GM12801 (cell line): ENCODE measurements around the gene GJC1.

Source experiments
- CTCF ChIP-seq: IDR thresholded peaks from one replicate; pipeline ENCODE4 v1.5.1; 2011; ENCODE audit warnings: control low read depth; ENCODE audit not compliant: insufficient read length; ENCODE audit errors: extremely low read depth

Gene GJC1

GRCh38 chr17:44795928-44796327, 34.2 kb downstream of the GJC1 start:
- TF ChIP-seq CTCF, result no peak

DNA sequence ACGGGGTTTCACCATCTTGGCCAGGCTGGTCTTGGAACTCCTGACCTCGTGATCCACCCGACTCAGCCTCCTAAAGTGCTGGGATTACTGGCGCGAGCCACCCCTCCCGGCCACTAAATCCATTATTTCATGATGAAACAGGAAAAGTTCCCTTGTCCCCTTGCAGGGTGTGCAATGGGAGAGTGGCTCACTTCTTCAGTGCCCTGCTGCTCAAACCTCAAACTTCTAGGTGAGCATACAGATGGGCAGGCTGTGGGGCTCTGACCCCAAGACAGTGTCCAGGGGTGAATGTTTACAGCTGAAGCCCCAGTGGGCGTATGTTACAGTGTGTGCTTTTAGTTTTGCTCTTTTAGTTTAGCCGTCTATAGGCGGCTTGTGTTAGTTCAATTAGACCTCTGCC, 34.7 kb downstream of the GJC1 start:
- TF ChIP-seq CTCF, result no peak

DNA sequence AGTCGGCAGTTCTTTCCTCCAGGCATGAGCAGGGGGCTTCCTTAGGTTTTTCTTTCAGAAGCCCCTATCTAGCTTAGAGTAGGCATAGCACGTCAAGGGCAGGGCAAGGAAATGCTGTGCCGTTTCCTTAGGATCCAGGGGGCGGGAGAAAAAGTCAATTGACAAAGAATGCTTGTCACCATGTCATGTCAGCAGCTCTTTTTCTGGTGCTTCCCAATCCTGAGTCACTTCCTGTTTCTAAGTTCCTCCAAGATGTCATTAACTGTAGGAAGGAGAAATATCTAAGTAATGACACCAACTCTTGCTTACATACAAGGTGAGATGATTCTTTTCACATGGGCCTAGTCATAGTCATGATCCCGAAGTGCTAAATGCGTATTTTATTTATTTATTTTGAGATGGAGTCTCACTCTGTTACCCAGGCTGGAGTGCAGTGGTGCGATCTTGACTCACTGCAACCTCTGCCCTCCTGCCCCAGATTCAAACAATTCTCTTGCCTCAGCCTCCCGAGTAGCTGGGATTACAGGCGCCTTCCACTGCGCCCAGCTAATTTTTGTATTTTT, 35.2 kb downstream of the GJC1 start:
- no peak for TF ChIP-seq CTCF

DNA sequence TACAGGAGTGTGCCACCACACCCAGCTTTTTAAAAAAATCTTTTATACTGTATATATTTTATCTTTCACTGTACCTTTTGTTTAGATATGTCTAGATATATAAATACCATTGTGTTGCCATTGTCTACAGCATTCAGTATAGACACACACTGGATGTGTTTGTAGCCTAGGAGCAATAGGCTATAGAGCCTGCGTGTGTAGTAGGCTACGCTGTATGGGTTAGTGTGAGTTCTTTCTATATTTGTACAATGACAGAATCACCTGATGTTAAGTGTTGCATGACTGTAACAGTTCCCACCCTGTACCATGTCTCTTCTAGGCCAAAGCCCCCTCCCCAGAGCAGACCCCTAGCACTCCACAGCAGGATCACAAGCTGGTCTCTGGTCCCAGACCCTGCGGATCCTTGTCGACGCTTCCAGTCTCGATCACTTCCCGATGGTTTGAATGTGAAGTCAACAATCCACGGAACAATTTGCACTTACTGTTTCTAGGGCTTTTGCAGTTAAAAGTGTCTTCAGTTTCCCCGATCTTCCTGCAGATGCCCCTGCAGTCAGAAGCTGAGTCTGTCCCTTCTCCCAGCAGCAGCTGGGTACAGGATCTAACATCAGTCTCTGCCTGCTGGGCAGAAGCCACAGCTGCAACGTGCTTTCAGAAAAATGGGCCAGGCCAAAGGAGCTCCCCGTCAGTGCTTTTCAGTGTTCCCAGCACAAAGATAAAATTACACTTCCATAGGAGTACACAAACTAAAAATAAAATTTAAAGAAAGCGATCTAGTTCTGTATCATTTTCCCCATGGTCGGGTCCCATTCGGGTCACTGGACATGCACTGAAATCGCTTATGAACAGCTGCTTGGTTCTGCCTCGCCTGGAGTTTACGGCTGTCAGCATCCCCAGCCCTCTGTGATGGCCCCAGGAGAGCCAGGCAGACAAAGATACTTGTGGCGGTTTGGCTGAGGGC, 35.9 kb downstream of the GJC1 start:
- TF ChIP-seq CTCF, result no peak

DNA sequence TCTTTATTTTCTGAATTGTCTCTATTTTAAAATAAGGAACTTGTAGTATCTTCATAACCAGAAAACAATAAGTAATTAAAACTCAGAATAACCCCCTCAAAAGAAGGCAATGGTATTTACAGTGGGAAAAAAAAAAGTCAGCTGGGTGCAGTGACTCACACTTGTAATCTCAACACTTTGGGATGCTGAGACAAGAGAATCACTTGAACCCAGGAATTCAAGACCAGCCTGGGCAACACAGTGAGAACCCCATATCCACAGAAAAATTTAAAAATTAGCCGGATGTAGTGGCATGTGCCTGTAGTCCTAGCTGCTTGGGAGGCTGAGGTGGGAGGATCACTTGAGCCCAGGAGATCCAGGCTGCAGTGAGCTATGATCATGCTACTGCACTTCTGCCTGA, 37.8 kb downstream of the GJC1 start:
- TF ChIP-seq CTCF, result no peak

DNA sequence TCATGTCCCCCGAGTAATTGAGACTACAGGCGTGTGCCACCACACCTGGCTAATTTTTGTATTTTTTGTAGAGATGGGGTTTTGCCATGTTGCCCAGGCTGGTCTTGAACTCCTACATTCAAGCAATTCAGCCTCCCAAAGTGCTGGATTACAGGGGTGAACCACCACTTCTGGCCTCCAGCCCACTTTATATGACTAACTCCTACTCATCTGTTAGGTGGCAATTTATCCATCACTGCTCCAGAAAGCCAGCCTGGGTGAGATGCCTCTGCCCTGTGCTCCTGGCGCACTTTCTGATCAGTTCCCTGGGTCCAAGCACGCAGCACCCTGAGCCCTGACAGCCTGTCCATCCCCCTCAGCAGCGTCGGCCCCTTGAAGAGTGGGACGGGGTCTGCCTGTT, 41.9 kb downstream of the GJC1 start:
- TF ChIP-seq CTCF, result no peak

GRCh38 chr17:44787271-44787940, 42.7 kb downstream of the GJC1 start:
- no peak for TF ChIP-seq CTCF
